Activated CD8-positive, alpha-beta T cell treated with anti-CD3 and anti-CD28 coated beads for 36 hours (primary cell): ENCODE data around the gene HOMER3. TPM values are rescaled to one million over a fixed set of nuclear protein-coding genes. Genes with fewer than 3 reads are reported as not detected.
A peak's percentile ranks its signal among the peaks of the same experiment; 100 is the strongest.

ENCODE experiments used
- ATAC-seq: fragments of 200-7000 bp; cut with Tn5 transposase; one replicate; pipeline ENCODE4 v1.10.0; 2021; ENCODE audit warnings: mild to moderate bottlenecking, moderate library complexity
- CTCF ChIA-PET: fragments of 350-600 bp; sonication (Branson Sonifier 250); formaldehyde crosslinking; loops from one replicate; lab custom pipeline; 2021; ENCODE audit warnings: antibody characterized with exemption; lab: Charles Lee
- POLR2A ChIA-PET: fragments of 350-600 bp; sonication (Branson Sonifier 250); formaldehyde crosslinking; loops from one replicate; lab custom pipeline; 2021; ENCODE audit warnings: antibody characterized with exemption; lab: Charles Lee
- DNase-seq: peaks from one replicate; pipeline ENCODE4 v3.0.0-alpha.2; 2020
- H3K27ac Mint-ChIP-seq: one replicate; pipeline ENCODE4 v1.8.0; 2021; ENCODE audit warnings: mild to moderate bottlenecking, mixed read lengths
- H3K27me3 Mint-ChIP-seq: one replicate; pipeline ENCODE4 v1.8.0; 2021; ENCODE audit warnings: mixed read lengths
- H3K36me3 Mint-ChIP-seq: one replicate; pipeline ENCODE4 v1.8.0; 2021; ENCODE audit warnings: low read depth, mixed read lengths
- H3K4me1 Mint-ChIP-seq: one replicate; pipeline ENCODE4 v1.8.0; 2021; ENCODE audit warnings: low read depth, mixed read lengths
- H3K4me3 Mint-ChIP-seq: one replicate; pipeline ENCODE4 v1.8.0; 2021; ENCODE audit warnings: mild to moderate bottlenecking, moderate library complexity, mixed read lengths
- H3K9me3 Mint-ChIP-seq: one replicate; pipeline ENCODE4 v1.8.0; 2021; ENCODE audit warnings: mixed read lengths
- intact Hi-C: fragments of 100-400 bp; cut with micrococcal nuclease; formaldehyde crosslinking; loops from one replicate; pipeline ENCODE4 v1.10.0; 2022
- total RNA-seq, 2 experiments: library from RNA; stranded (reverse); gene quantifications; one replicate each; pipeline ENCODE4 v1.2.3, GENCODE V29; 2021
- TF ChIP-seq, protein P1 (sequence below): fragments of 200-600 bp; IDR thresholded peaks from one replicate; pipeline ENCODE4 v1.8.0; 2022; ENCODE audit warnings: antibody characterized with exemption, mild to moderate bottlenecking

The HOMER3 gene
- total RNA-seq, 2 experiments from 2014 or later, result 0.36 to 0.51 TPM

DNA sequence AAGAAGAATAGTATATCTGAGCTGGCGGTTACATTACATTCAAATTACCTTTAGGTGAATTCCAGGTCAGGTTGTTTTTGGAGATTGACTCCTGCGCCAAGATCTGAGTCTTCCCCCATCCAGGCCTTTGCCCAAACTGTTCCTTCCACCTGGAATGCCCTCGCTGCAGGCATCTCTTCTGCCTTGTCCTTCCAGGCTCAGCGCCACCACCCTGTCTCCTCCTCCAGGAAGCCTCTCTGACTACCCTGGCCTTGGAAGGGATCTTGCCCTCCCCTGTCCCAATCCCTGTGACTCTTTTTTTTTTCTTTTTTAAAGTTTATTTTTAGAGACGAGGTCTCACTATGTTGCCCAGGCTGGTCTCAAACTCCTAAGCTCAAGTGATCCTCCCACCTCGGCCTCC, 1.7 kb upstream of the HOMER3 start:
- no peak overlapping the region for H3K27ac Mint-ChIP-seq
- TF ChIP-seq, protein P1, sequence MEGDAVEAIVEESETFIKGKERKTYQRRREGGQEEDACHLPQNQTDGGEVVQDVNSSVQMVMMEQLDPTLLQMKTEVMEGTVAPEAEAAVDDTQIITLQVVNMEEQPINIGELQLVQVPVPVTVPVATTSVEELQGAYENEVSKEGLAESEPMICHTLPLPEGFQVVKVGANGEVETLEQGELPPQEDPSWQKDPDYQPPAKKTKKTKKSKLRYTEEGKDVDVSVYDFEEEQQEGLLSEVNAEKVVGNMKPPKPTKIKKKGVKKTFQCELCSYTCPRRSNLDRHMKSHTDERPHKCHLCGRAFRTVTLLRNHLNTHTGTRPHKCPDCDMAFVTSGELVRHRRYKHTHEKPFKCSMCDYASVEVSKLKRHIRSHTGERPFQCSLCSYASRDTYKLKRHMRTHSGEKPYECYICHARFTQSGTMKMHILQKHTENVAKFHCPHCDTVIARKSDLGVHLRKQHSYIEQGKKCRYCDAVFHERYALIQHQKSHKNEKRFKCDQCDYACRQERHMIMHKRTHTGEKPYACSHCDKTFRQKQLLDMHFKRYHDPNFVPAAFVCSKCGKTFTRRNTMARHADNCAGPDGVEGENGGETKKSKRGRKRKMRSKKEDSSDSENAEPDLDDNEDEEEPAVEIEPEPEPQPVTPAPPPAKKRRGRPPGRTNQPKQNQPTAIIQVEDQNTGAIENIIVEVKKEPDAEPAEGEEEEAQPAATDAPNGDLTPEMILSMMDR, result no peak
- peaks cover 25% of the 10 kb centered on the region for H3K27me3 Mint-ChIP-seq
- no peak for DNase-seq
- no peaks in the 10 kb centered on the region for H3K36me3 Mint-ChIP-seq
- H3K4me1 Mint-ChIP-seq, result peaks cover 7% of the 10 kb centered on the region
- intact Hi-C loops, result no loop called here
- ChIA-PET POLR2A (no interaction called here), CTCF (no interaction called here)
- no peak for ATAC-seq
- H3K9me3 Mint-ChIP-seq, result no peaks in the 10 kb centered on the region
- H3K4me3 Mint-ChIP-seq, result no peak overlapping the region

DNA sequence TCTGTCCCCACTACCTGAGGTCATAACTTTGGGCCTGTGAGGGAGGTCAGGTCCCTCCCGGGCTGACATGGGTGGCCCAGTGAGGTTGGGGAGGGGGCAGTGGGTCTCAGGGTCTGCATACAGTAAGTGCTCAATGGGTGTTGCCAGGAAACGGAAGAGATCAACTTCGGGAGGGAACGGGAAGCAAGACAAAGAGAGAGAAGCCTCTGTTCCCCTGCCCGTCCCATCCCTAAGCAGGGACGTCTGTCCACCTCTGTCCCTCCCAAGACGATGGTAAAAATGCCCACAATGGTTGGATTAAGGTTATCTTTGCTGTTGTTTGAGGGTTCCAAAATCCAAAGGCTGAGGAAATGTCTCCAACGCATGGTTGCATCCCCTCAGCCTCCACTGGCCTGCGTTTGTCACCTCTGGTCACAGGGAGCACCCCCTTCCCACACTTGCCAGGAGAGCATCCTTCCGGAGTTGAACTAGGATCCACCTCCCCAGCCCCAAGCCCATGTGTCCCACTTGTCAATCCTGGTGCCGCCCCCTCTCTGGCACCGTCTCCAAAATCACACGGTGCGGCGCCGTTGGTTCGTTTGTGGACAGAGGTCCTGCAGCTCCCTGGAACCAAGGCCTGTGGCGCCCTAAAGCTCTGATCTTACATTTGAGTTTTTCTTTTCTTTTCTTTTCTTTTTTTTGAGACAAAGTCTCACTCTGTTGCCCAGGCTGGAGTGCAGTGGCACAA, 774 bp upstream of the HOMER3 start:
- ATAC-seq (no peak), DNase-seq (no peak)
- H3K36me3 Mint-ChIP-seq, result no peaks in the 10 kb centered on the region
- H3K4me3 Mint-ChIP-seq, result peak overlapping the region; percentile 2
- POLR2A ChIA-PET, result no interaction called here
- TF ChIP-seq, protein P1, result no peak
- H3K27ac Mint-ChIP-seq, result no peak overlapping the region
- peaks cover 27% of the 10 kb centered on the region for H3K27me3 Mint-ChIP-seq
- H3K9me3 Mint-ChIP-seq, result no peaks in the 10 kb centered on the region
- intact Hi-C loops, result no loop called here
- peaks cover 7% of the 10 kb centered on the region for H3K4me1 Mint-ChIP-seq
- CTCF ChIA-PET, result no interaction called here

DNA sequence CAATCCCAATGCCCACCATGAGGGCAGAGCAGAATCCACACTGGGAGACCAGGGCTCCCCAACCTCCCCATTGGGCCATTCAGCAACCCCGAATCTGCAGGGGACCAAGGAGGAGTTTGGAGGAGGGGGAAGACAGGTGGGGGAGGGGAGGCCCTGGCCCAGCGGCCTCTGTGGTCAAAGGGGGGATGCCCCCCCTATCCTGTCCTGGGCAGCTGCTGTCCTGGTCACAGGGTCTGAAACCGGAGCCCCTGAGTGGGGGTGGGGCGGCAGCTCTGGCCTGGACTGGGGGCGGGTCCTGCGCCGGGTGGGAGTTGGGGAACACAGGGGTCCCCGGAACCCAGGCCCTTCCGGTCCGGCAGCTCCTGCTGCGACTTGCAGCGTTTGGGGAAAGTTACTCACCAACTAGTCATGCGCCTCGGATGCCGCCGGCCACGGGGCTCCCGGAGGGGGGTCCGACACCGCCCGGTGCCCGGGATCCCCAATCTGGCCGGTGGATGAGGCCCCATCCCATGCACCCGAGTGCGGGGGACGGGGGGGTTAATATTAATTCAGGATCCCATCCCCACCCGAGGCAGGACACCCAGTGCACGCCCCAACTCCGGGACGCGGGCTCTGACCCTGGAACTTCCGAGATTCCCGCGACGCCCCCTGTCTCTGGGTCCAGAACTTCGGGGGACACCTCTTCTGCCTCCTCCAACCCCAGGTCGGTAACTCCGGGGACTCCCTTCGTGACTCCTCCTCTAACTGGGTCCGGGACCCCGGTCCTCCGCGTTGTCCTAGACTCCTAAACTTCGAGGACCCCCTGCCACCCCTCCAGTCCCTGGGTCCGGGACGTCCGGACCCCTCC, 872 bp downstream of the HOMER3 start:
- Mint-ChIP-seq H3K36me3 (no peaks in the 10 kb centered on the region), H3K4me3 (peak overlapping the region; percentile 51), H3K4me1 (peaks cover 7% of the 10 kb centered on the region), H3K9me3 (no peaks in the 10 kb centered on the region), H3K27ac (no peak overlapping the region), H3K27me3 (peaks cover 27% of the 10 kb centered on the region)
- intact Hi-C loops, result no loop called here
- CTCF ChIA-PET, result interaction anchor here (1.2 kb wide), 1 partner anchor 16 kb away, joined by 3 read pairs; no protein-coding TSS in a partner anchor
- TF ChIP-seq, protein P1, result no peak
- no peak for DNase-seq
- POLR2A ChIA-PET, result interaction anchor here (1.2 kb wide), 1 partner anchor 17 kb away, joined by 3 read pairs; no protein-coding TSS in a partner anchor
- no peak for ATAC-seq

DNA sequence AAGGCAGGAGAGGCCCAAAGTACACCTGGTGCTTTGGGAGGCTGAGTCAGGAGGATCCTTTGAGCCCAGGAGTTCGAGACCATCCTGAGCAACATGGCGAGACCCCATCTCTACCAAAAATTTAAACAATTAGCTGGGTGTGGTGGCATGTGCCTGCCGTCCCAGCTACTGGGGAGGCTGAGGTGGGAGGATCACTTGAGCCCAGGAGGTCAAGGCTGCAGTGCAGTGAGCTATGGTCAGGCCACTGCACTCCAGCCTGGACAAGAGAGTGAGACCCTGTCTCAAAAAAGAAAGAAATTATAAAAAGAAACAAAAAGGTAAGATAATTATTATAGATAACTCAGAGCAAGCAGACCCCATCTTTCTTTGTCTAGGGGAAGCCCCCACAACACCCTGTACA, 1.9 kb downstream of the HOMER3 start:
- TF ChIP-seq, protein P1, result no peak
- DNase-seq (no peak), ATAC-seq (no peak)
- Mint-ChIP-seq H3K27me3 (peaks cover 28% of the 10 kb centered on the region), H3K9me3 (no peaks in the 10 kb centered on the region), H3K27ac (no peak overlapping the region), H3K36me3 (no peaks in the 10 kb centered on the region), H3K4me1 (peaks cover 7% of the 10 kb centered on the region), H3K4me3 (no peak overlapping the region)
- CTCF ChIA-PET, result interaction anchor here (0.6 kb wide), 1 partner anchor 31 kb away, joined by 3 read pairs; no protein-coding TSS in a partner anchor
- intact Hi-C loops, result no loop called here
- POLR2A ChIA-PET, result interaction anchor here (0.6 to 1.2 kb wide), 2 partner anchors 9 to 16 kb away, joined by 3 read pairs; no protein-coding TSS in a partner anchor
